Measurements from ENCODE around the gene SLC25A27.

DNA sequence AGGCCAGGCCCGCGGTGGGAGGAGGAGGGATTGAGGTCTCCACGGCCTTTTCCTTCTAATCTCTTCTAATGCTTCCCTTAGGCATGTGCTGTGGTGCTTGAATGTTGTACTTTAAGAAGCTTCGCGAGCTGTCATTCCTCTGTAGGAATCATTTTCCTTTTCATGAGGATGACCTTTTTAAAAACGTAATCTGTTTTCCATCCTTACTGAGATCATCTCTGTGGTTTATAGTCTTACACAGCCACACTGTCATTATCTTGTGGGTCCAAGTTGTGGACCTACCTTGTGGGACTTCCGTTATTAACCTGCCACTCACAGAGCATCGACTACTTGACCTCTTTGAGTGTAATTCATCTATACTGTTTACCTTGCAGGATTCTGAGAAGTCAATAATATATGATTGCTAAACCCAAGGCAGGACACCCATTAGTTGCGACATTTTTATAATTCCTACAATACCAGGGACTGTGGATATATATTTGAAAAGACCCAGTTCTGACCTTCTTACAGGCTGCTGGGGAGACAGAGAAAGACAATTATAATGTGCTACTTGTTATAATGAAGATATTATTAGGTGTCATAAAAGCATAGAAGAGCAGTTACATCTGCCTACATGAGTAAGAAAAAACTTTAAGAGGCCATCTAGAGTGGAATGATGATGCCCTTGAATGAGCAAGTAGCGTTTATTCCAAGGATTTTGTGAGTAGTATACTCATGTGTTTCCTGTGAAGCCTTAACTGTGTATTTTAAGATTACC, 842 bp downstream of the SLC25A27 start:
- TF ChIP-seq, protein P1, sequence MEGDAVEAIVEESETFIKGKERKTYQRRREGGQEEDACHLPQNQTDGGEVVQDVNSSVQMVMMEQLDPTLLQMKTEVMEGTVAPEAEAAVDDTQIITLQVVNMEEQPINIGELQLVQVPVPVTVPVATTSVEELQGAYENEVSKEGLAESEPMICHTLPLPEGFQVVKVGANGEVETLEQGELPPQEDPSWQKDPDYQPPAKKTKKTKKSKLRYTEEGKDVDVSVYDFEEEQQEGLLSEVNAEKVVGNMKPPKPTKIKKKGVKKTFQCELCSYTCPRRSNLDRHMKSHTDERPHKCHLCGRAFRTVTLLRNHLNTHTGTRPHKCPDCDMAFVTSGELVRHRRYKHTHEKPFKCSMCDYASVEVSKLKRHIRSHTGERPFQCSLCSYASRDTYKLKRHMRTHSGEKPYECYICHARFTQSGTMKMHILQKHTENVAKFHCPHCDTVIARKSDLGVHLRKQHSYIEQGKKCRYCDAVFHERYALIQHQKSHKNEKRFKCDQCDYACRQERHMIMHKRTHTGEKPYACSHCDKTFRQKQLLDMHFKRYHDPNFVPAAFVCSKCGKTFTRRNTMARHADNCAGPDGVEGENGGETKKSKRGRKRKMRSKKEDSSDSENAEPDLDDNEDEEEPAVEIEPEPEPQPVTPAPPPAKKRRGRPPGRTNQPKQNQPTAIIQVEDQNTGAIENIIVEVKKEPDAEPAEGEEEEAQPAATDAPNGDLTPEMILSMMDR (IDR thresholded peaks at IDR 0.05), result no peak
- TF ChIP-seq POLR2A (IDR thresholded peaks at IDR 0.05) (no peak), POLR2AphosphoS5 (IDR thresholded peaks at IDR 0.05; ENCODE audit: insufficient read depth in 1 of 2, low read depth in 1 of 2) (no peak)
